HEK293T (cell line): ENCODE measurements around the gene TRIP4.

Experiments
- ARNT ChIP-seq: fragments of 450-650 bp; IDR thresholded peaks from 2 replicates; pipeline ENCODE4 v1.6.1; 2017; ENCODE audit warnings: mild to moderate bottlenecking
- BHLHE40 ChIP-seq: fragments of 450-650 bp; IDR thresholded peaks from 2 replicates; pipeline ENCODE4 v1.6.1; 2016; ENCODE audit warnings: mild to moderate bottlenecking, moderate library complexity, borderline replicate concordance
- FOXA1 ChIP-seq: fragments of 450-650 bp; IDR thresholded peaks from 2 replicates; pipeline ENCODE4 v1.6.1; 2016; ENCODE audit warnings: mild to moderate bottlenecking
- FOXK2 ChIP-seq: fragments of 450-650 bp; IDR thresholded peaks from 2 replicates; pipeline ENCODE4 v1.6.1; 2016; ENCODE audit warnings: mild to moderate bottlenecking
- FOXM1 ChIP-seq: fragments of 450-650 bp; IDR thresholded peaks from 2 replicates; pipeline ENCODE4 v1.6.1; 2017; ENCODE audit warnings: mild to moderate bottlenecking, borderline replicate concordance
- NFRKB ChIP-seq: fragments of 450-650 bp; IDR thresholded peaks from 2 replicates; pipeline ENCODE4 v1.6.1; 2016; ENCODE audit warnings: mild to moderate bottlenecking, moderate library complexity
- SP1 ChIP-seq: fragments of 450-650 bp; IDR thresholded peaks from 2 replicates; pipeline ENCODE4 v1.6.1; 2017
- SUZ12 ChIP-seq: fragments of 450-650 bp; IDR thresholded peaks from 2 replicates; pipeline ENCODE4 v1.6.1; 2016; ENCODE audit warnings: mild to moderate bottlenecking
- TARDBP ChIP-seq: fragments of 450-650 bp; IDR thresholded peaks from 2 replicates; pipeline ENCODE4 v1.6.1; 2016
- TF ChIP-seq, protein P1 (sequence below): fragments of 450-650 bp; IDR thresholded peaks from 2 replicates; pipeline ENCODE4 v1.6.1; 2016

DNA sequence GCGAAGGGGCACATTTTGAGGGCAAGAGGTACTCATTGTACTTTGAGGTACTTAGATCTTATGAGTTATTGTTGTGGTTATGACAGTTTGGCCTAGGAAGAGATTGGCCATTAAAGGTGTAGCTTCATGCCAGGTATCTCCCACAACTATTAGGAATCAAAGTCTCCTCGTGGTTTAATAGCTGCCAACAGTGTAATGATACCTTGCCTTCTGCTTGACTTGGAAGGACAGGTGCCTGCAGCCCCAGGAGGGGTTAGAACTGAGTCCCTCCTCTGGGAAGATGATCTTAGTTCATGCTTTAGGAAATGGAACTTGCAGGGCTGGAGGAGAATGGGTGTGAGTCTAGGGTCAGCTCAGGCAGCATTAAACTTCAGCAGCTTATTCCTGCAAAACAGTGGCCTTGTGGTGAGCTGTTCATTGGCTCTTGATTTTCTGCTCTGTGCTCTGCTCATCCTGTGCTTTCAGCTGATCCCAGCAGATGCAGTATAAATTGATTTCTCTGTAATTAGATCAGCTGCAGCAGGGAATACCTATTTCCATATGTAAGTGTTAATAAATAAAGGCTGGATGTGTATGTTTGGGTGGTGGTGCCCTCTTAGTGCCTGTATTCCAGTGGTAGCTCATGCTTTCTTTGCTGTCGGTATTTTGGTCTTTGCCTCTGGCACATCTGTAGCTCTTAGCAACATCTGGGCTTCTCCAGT lies 113.2 kb downstream of the TRIP4 start:
- TF ChIP-seq, protein P1, sequence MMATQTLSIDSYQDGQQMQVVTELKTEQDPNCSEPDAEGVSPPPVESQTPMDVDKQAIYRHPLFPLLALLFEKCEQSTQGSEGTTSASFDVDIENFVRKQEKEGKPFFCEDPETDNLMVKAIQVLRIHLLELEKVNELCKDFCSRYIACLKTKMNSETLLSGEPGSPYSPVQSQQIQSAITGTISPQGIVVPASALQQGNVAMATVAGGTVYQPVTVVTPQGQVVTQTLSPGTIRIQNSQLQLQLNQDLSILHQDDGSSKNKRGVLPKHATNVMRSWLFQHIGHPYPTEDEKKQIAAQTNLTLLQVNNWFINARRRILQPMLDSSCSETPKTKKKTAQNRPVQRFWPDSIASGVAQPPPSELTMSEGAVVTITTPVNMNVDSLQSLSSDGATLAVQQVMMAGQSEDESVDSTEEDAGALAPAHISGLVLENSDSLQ, result no peak
- TF ChIP-seq NFRKB, result no peak
- no peak for TF ChIP-seq SP1
- no peak for TF ChIP-seq ARNT
- no peak for TF ChIP-seq FOXM1
- no peak for TF ChIP-seq SUZ12
- no peak for TF ChIP-seq FOXA1
- TF ChIP-seq FOXK2, result no peak
- TF ChIP-seq TARDBP, result no peak
- no peak for TF ChIP-seq BHLHE40
